Effector memory CD4-positive, alpha-beta T cell (primary cell): ENCODE data around the gene RALGPS2.

Source experiments
- DNase-seq, 3 donors: peaks; one replicate each; pipeline ENCODE4 v3.0.0-alpha.2; 2020
- H3K27ac ChIP-seq: 2 replicates; pipeline ENCODE4 v1.7.0; 2013; ENCODE audit warnings: mild to moderate bottlenecking, low read length, moderate library complexity; ENCODE audit not compliant: insufficient read depth, poor library complexity, severe bottlenecking
- H3K27me3 ChIP-seq: replicated peaks from 2 replicates; pipeline ENCODE4 v1.7.0; 2013; ENCODE audit warnings: mild to moderate bottlenecking, low read length; ENCODE audit not compliant: insufficient read depth, control insufficient read depth, poor library complexity, severe bottlenecking
- H3K36me3 ChIP-seq: 2 replicates; pipeline ENCODE4 v1.7.0; 2013; ENCODE audit warnings: mild to moderate bottlenecking, low read length, moderate library complexity; ENCODE audit not compliant: control insufficient read depth, insufficient read depth
- H3K4me1 ChIP-seq: 2 replicates; pipeline ENCODE4 v1.7.0; 2013; ENCODE audit warnings: low read length, mild to moderate bottlenecking; ENCODE audit not compliant: control insufficient read depth, insufficient read depth, poor library complexity, severe bottlenecking
- H3K4me3 ChIP-seq: 2 replicates; pipeline ENCODE4 v1.7.0; 2013; ENCODE audit warnings: low read length, low read depth, mild to moderate bottlenecking; ENCODE audit not compliant: insufficient read depth, poor library complexity, severe bottlenecking
- H3K9me3 ChIP-seq: 2 replicates; pipeline ENCODE4 v1.7.0; 2013; ENCODE audit warnings: mild to moderate bottlenecking, low read length, moderate library complexity; ENCODE audit not compliant: control insufficient read depth

Gene RALGPS2

DNA sequence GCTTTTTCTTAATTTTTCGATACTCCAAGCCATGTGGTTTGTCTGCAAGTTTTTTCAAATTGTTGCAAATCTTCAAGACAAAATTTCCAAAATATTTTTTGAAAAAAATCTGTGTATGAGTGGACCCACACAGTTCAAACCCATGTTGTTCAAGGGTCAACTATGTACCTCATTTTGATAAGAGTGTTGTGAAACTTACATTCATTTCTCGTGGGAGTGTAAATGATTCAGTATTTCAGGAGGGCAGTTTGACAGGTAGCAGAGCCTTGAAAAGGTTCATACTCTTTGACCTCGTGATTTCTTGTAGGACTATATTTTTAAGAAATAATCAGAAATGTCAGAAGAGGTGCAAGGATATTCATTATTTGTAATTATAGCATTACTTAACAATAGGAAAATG, 77.8 kb downstream of the RALGPS2 start:
- Histone ChIP-seq H3K27ac (no peak overlapping the region), H3K9me3 (no peaks in the 10 kb centered on the region), H3K36me3 (no peaks in the 10 kb centered on the region), H3K27me3 (no peaks in the 10 kb centered on the region), H3K4me3 (no peak overlapping the region), H3K4me1 (no peaks in the 10 kb centered on the region)
- DNase-seq: no peak

DNA sequence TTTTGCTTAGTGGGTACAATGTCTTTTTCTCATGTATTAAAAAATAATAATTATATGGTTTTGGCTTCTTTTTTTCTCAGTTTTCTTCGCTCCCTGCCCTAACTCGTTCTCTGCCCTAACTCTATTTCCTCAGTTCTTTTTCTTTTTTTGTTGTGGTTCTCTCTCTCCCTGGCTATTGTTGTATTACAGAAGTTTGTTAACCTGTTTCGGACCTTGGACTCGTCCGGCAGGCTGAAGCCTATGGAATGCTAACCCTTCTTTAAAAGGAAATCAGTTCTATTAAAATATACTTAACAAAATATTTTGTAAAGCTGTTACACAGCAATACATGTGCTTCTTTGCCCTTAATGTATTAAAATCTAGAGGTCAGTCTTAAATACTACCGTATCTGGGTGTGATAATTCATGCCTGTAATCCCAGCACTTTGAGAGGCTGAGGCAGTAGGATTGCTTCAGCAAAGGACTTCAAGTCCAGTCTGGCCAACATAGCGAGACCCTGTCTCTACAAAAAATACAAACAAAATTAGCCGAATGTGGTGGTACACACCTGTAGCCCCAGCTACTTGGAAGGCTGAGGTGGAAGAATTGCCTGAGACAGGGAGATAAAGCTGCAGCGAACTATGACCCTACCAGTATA, 81.7 kb downstream of the RALGPS2 start:
- Histone ChIP-seq H3K4me3 (no peak overlapping the region), H3K36me3 (no peaks in the 10 kb centered on the region), H3K27me3 (no peaks in the 10 kb centered on the region), H3K9me3 (no peaks in the 10 kb centered on the region), H3K27ac (no peak overlapping the region), H3K4me1 (no peaks in the 10 kb centered on the region)
- DNase-seq: no peak

DNA sequence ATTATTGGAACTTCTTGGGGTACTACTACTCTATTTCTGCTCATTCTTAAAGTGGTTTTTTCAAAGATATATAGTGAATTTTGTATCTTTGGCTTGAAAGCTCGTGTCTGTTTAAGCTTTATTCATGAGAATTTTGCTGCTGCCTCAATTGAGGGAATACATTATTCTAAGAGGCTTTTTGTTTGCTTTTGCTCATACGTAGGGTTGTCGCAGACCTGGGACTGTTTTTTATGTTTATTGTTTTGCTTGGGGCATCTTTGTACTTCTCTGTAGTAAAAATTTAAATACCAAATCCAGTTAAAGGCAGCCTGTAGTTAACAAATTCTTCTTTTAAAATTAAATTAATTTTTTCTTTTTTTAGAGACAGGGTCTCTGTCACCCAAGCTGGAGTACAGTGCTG, 83.5 kb downstream of the RALGPS2 start:
- no peaks in the 10 kb centered on the region for H3K9me3 ChIP-seq
- H3K4me1 ChIP-seq: no peaks in the 10 kb centered on the region
- H3K27ac ChIP-seq: no peak overlapping the region
- no peaks in the 10 kb centered on the region for H3K27me3 ChIP-seq
- no peak overlapping the region for H3K4me3 ChIP-seq
- DNase-seq: no peak
- no peaks in the 10 kb centered on the region for H3K36me3 ChIP-seq

DNA sequence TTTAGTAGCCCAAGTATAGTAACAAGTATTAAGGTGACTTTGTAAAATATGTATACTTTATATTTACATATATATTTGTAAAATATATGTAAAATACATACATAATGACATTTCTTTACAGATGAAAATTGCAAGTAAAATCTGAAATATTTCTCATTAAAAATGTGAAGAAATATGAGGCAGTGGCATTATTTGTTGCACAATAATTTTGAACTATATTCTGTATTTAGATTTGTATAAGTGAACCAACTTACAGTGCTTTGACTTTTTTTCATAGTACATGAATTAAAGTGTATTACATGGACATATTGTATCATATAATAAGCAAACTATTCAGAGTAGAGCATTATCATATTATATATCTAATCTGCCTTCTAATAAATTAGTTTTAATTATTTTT, 85.5 kb downstream of the RALGPS2 start:
- Histone ChIP-seq H3K9me3 (no peaks in the 10 kb centered on the region), H3K27me3 (no peaks in the 10 kb centered on the region), H3K4me3 (no peak overlapping the region), H3K36me3 (no peaks in the 10 kb centered on the region), H3K4me1 (no peaks in the 10 kb centered on the region), H3K27ac (no peak overlapping the region)
- no peak for DNase-seq

DNA sequence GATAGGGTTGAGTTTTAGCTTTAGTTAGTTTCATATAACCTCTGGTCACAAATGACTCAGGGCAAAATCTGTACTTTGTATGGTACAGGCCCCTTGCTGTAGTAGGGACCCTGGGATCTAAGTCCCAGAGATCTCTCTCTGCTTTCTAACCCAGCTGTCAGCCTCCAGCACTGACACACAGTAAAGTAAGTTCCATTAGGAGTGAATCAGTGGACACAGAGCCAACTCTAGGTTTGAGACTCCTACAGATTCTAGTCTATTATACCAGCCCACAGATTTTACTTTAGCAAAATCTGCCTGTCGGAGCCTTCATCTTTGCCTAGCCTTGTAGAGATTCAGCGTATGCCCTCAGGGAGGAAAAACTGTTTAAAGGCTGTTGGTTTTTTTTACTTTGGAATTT, 93.4 kb downstream of the RALGPS2 start:
- H3K27me3 ChIP-seq: no peaks in the 10 kb centered on the region
- no peaks in the 10 kb centered on the region for H3K4me1 ChIP-seq
- DNase-seq: no peak
- H3K27ac ChIP-seq: no peak overlapping the region
- H3K36me3 ChIP-seq: no peaks in the 10 kb centered on the region
- H3K4me3 ChIP-seq: no peak overlapping the region
- no peaks in the 10 kb centered on the region for H3K9me3 ChIP-seq

DNA sequence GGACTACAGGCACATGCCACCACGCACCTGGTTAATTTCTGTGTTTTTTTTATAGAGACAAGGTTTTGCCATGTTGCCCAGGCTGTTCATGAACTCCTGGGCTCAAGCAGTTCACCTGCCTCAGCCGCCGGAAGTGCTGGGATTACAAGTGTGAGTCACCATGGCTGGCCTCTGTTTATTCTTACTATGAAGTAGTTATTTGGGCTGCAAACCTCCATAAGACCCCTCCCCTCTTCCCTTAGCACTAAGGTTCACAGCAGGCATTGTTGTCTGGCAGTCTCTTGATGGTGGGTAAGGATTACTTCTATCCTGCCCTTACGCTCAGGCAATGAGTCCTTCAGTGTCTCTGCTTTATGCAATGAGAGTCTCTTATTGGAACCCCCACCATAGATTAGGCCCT, 94.1 kb downstream of the RALGPS2 start:
- Histone ChIP-seq H3K4me1 (no peaks in the 10 kb centered on the region), H3K4me3 (no peak overlapping the region), H3K27me3 (no peaks in the 10 kb centered on the region)

DNA sequence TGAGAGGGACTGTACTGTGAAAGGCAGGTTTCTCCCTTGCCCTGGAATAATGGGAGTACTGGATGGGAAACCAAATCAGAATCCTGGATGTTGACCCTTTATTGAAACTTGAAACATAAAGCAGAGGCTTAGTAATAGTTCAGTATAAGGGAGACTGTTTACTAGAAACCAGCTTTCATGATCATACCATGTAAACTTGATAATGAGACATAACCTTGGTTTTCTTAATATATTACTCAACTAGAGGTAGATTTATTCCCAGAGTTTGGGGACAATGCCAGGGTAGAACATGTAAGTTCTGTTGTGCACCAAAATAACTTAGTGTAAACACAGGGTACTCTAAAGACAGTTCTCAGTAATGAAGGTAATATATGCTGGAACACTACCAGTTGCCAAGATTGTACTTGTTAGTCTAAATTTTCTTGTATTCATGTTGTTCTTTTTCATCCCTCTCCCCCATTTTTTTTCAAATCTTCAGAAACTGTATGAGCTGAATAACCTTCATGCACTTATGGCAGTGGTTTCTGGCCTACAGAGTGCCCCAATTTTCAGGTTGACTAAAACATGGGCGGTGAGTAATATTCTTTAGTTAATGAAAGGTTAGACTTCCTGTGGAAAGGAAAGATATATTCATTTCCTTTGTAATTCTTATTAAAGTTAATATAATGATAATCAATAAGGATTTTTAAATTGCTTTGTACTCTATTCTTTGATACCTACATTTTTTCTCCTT, 96.3 kb downstream of the RALGPS2 start:
- H3K27me3 ChIP-seq: no peaks in the 10 kb centered on the region
- H3K4me1 ChIP-seq: no peaks in the 10 kb centered on the region
- DNase-seq: no peak
- no peak overlapping the region for H3K4me3 ChIP-seq
- H3K36me3 ChIP-seq: no peaks in the 10 kb centered on the region
- no peak overlapping the region for H3K27ac ChIP-seq
- H3K9me3 ChIP-seq: no peaks in the 10 kb centered on the region

More for the DNA sequence above, 94.1 kb downstream of the RALGPS2 start:
- no peak overlapping the region for H3K27ac ChIP-seq
- DNase-seq: no peak
- H3K9me3 ChIP-seq: no peaks in the 10 kb centered on the region
- no peaks in the 10 kb centered on the region for H3K36me3 ChIP-seq

DNA sequence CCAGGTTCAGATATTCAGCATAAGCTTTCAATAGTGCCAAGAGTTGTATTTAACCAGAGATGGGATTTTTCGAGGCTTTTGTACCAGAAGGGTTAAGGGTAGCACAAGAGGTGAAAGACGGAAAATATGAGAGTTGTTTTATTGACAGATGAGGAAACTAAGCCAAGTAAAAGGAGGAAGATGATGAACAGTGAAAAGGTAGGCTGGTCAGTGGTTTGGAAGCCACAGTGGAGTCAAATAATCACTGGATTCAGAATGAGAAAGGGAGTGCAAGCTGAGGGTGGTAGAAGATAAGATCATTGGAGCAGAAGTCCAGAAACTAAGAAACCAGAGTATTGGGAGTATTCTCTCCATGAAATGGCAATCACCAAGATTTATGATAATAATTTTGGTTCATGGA, 100.1 kb downstream of the RALGPS2 start:
- Histone ChIP-seq H3K27ac (no peak overlapping the region), H3K27me3 (no peaks in the 10 kb centered on the region), H3K4me3 (no peak overlapping the region), H3K4me1 (no peaks in the 10 kb centered on the region), H3K36me3 (no peaks in the 10 kb centered on the region), H3K9me3 (no peaks in the 10 kb centered on the region)
- DNase-seq: no peak

DNA sequence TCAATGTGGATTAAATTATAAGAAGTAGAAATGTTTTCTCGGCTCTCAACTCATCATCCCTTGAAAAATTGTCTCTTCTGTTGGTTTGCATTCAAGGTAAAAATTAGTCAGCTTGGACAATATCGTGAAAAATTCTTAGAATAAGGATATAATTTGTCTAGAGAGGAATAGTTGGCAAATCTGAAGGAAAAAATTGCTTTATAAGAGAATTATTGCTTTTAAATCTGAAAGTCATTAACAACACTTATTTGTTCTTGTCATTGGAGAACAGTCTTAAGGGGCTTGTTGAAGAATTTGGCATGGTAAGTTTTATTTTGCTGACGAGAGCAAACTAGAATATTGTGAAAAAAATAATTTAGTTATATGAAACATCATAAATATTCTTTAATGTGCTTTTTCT, 119.4 kb downstream of the RALGPS2 start:
- no peaks in the 10 kb centered on the region for H3K9me3 ChIP-seq

DNA sequence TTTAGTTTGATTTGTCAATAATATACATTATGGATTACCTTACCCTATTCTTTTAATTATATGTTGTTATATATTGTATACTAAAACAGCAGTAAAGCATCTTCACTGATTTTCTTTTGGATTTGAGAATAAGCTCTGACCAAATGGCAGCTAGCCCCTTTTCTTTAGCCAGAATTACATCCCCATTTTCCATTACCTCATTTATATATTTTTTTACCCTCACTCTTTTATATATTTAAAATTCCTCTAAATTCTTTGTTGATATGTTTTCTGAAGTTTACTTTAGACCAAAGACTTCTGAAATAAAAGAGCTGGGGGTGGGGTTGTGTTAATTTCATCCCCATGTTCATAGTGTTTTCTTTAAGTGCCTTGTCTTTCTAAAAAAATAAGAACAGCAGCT, 121.3 kb downstream of the RALGPS2 start:
- Histone ChIP-seq H3K9me3 (no peaks in the 10 kb centered on the region), H3K27me3 (no peaks in the 10 kb centered on the region), H3K4me3 (no peak overlapping the region), H3K4me1 (no peaks in the 10 kb centered on the region), H3K36me3 (no peaks in the 10 kb centered on the region), H3K27ac (no peak overlapping the region)
- no peak for DNase-seq

More for the DNA sequence above, 119.4 kb downstream of the RALGPS2 start:
- H3K36me3 ChIP-seq: no peaks in the 10 kb centered on the region
- H3K4me3 ChIP-seq: no peak overlapping the region
- H3K27me3 ChIP-seq: no peaks in the 10 kb centered on the region
- no peaks in the 10 kb centered on the region for H3K4me1 ChIP-seq
- no peak for DNase-seq
- H3K27ac ChIP-seq: no peak overlapping the region
